Epithelial cell of esophagus (primary cell): Measurements from ENCODE around the gene AHDC1.
"Not testable (repeated sequence)": the region's sequence is repeated elsewhere in the genome, so short reads cannot be mapped to it uniquely, and the experiment has no call there.

Experiments
- DNase-seq: peaks from one replicate; pipeline ENCODE4 v3.0.0; 2010; ENCODE audit warnings: low read depth
- H3K4me3 ChIP-seq: 2 replicates; pipeline ENCODE4 v1.5.1; 2011; ENCODE audit warnings: mild to moderate bottlenecking, low read length, control low read depth
- TF ChIP-seq, protein P1 (sequence below): IDR thresholded peaks from 2 replicates; pipeline ENCODE4 v1.5.1; 2011; ENCODE audit warnings: low read depth, mild to moderate bottlenecking, low read length, control low read depth, inconsistent platforms; ENCODE audit not compliant: insufficient read depth; ENCODE audit errors: missing control alignments

AHDC1 gene

DNA sequence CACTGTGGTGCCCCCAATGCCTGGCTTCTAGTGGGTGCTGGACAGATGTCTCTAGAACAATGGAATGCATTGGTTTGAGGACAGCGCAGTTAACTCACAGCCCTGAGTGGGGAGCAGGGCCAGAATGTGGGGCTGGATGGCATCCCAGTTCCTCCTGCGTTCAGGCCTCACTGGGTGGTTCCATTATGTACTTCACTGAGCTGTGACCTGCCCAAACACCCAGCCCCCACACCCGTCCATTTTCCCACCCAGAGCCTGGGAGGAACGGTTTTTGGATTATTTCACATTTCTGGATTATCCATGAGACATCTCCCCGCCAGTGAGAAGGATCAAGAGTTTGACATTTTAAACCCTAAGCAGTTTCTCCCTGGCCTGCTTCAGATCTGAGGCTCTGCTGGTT lies 58.7 kb downstream of the AHDC1 start:
- TF ChIP-seq, protein P1, sequence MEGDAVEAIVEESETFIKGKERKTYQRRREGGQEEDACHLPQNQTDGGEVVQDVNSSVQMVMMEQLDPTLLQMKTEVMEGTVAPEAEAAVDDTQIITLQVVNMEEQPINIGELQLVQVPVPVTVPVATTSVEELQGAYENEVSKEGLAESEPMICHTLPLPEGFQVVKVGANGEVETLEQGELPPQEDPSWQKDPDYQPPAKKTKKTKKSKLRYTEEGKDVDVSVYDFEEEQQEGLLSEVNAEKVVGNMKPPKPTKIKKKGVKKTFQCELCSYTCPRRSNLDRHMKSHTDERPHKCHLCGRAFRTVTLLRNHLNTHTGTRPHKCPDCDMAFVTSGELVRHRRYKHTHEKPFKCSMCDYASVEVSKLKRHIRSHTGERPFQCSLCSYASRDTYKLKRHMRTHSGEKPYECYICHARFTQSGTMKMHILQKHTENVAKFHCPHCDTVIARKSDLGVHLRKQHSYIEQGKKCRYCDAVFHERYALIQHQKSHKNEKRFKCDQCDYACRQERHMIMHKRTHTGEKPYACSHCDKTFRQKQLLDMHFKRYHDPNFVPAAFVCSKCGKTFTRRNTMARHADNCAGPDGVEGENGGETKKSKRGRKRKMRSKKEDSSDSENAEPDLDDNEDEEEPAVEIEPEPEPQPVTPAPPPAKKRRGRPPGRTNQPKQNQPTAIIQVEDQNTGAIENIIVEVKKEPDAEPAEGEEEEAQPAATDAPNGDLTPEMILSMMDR = no peak
- DNase-seq = no peak
- no peak overlapping the region for H3K4me3 ChIP-seq

DNA sequence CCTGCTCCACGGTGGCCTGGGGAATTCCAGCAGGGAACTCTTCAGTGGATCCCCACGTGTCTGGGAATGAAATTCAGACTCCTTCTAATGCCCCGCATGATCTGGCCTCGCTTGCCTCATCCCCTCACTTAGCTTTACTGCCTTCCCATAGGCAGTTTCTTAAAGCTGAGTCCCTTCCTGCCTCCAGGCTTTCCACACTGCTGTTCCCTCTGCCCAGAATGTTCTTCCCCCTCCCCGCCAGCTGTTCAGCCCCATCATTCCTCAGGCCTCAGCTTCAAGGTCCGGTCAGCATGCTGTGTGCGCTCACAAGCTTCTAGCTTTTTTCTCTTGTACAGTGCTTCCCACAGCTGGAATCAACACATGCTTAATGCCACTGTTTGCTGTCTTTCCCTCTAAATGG lies 59.1 kb downstream of the AHDC1 start:
- TF ChIP-seq, protein P1 = no peak
- no peak for DNase-seq
- H3K4me3 ChIP-seq = no peak overlapping the region

DNA sequence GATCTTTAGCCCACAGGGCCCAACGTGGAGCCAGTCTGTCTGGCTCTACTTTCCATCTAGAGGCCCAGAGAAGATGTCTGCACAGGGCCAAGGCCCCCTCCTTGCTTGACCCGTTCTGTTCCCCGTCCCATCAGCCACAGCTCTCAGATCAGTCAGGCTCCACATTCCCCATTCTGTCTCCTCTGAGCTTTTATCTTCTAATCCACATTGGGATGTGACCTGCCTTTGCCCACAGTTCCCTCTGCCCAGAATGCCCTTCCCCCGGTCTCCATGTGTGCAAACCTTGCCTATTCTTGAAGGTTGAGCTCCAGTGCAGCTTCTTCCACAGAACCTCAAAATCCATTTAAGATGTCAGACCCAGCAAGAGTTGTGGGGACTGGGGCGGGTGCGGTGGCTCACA lies 60.7 kb downstream of the AHDC1 start:
- DNase-seq = no peak
- no peak overlapping the region for H3K4me3 ChIP-seq
- TF ChIP-seq, protein P1 = no peak

DNA sequence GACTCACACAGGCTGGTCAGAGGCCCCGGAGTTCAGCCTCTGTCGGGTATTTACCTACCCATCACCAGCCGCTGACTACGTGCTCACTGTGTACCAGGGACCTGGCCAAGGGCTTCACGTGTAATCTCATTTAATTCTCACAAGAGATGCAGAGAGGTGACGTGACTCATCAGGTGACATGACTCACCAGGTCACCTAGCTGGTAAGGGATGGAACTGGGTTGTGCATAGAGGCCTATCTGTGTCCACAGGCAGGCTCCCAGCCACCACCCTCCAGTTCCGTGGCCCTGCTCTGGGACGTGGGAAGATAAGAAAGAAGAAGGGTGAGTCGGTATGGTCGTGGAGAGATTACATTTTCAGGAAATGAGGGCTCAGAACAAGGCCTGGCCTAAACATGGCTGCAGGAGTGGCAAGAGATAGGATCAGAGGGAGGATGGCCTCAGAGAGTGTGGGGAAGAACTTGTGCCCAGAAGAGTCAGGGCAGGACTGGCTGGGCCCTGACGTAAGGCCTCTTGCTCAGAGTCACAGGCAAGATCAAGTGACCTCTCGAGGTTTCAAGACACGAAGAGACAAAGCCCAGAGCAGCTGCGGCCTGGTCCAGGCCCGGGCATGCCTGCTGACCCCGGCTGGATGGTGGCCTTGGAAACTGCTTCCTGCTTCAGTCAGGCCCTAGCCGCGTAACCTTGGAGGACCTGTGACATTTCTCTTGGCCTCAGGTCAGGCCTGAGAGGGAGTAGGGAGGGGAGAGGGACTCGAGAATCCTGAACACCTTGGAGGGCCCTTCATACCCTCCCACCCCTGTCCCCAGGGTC lies 61.3 kb downstream of the AHDC1 start:
- DNase-seq = peak; percentile 85
- no peak overlapping the region for H3K4me3 ChIP-seq
- TF ChIP-seq, protein P1 = no peak

DNA sequence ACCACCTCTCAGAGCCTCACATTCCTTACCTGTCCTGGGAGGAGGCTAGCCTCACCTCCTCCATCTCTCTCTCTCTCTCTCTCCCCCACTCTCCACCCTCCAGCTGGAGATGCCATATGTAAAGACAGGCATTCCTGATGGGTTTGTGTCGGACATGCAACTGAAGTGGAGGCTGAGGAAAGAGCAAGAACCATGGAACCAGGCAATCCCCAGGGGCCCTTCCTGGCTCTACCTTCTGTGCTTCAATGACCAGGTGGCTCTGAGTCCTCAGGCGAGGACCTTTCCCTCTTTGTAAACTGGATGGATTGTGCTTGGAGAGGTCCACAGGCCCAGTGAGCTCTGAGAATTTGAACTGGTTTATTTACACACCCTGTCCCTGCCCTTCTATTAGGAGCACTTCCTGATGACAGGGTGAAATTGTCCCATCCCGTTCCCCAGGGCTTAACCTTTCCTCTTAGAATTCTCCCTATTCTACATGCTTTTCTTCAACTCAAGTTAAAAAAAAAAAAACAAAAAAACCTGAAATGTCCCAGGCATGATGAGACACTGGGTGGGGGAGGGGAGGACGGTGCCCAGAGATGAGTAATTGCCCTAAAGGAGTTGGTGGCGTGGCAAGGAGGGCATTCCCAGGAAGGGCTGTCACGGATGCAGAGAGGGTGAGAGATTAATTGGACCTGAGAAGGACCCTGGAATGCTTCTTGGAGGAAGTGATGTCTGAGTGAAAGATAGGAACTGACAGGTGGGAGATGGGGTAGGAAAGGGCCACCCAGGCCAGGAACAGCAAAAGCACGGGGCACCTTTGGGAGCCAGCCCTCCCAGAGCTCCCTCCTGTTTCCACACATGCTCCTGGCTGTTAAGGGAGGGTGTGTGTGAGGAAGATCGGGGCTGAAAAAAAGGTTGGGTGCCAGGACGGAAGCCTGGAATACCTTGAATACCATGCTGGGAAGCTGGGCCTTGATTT lies 63.8 kb downstream of the AHDC1 start:
- peak; percentile 96 for DNase-seq
- H3K4me3 ChIP-seq = no peak overlapping the region
- TF ChIP-seq, protein P1 = no peak

DNA sequence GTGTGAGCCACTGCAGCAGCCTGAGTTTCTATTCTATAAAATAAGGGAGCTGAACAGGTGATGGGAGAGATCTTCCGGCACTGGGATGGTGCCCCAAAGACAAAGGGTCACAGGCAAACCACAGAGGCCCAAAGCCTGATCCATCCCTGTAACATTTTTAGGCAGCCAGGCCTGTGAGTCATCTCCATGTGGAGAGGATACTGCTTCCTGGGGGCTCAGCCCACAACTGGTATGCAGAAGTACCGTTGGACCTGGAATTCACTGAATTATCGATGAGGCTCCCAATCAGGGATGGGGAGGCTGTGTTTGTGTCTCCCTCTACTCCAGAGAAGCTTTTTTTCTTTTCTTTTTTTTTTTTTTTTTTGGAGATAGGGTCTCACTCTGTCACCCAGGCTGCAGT lies 65.2 kb downstream of the AHDC1 start:
- no peak overlapping the region for H3K4me3 ChIP-seq
- TF ChIP-seq, protein P1 = no peak

DNA sequence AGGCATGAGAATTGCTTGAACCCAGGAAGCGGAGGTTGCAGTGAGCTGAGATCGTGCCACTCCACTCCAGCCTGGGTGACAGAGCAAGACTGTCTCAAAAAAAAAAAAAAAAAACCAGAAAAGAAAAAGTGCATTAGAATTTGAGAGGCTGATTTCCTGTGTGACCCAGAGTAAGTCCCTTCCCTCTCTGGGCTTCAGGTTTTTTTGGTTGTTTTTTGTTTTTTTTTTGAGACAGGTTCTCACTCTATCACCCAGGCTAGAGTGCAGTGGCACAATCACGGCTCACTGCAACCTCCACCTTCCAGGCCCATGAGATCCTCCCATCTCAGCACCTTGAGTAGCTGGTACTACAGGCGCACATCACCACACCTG lies 65.7 kb downstream of the AHDC1 start:
- H3K4me3 ChIP-seq, DNase-seq: not testable (repeated sequence)

More for the DNA sequence above, 65.2 kb downstream of the AHDC1 start:
- DNase-seq = peak; percentile 61
